GM23338 (cell line): ENCODE measurements around the gene CNNM2.

ENCODE experiments used
- CREB1 ChIP-seq: fragments of 250-450 bp; sonication (Bioruptor Pico); IDR thresholded peaks from 2 replicates; pipeline ENCODE4 v1.5.0; 2020; ENCODE audit warnings: low read depth, mild to moderate bottlenecking, moderate library complexity
- EZH2 ChIP-seq: fragments of 200-600 bp; sonication (generic); IDR thresholded peaks from one replicate; pipeline ENCODE4 v1.8.0; 2017; ENCODE audit warnings: antibody characterized with exemption, mild to moderate bottlenecking, low read depth; ENCODE audit not compliant: unreplicated experiment
- EZH2phosphoT487 ChIP-seq: fragments of 200-600 bp; sonication (generic); IDR thresholded peaks from one replicate; pipeline ENCODE4 v1.8.1; 2018; ENCODE audit warnings: antibody characterized with exemption; ENCODE audit not compliant: unreplicated experiment
- POLR2AphosphoS5 ChIP-seq: IDR thresholded peaks from 2 replicates; pipeline ENCODE4 v1.6.1; 2016; ENCODE audit warnings: antibody characterized with exemption, low read depth
- ZNF114 ChIP-seq: fragments of 250-450 bp; sonication (Bioruptor Pico); IDR thresholded peaks from 2 replicates; pipeline ENCODE4 v1.5.0; 2020; ENCODE audit warnings: mild to moderate bottlenecking, moderate library complexity
- TF ChIP-seq, protein P1 (sequence below), 2 experiments: fragments of 200-600 bp in 1 of 2; sonication (generic) in 1 of 2; conservative IDR thresholded peaks; 2 replicates each; pipeline versions ENCODE4 v1.5.1 to v1.6.1; 2016 to 2017; ENCODE audit warnings: antibody characterized with exemption in 2 of 2, low read depth in 2 of 2, mild to moderate bottlenecking in 2 of 2, moderate library complexity in 1 of 2
- TF ChIP-seq, protein P2 (sequence below): IDR thresholded peaks from one replicate; pipeline ENCODE4 v1.6.1; 2018; ENCODE audit warnings: antibody characterized with exemption; ENCODE audit not compliant: unreplicated experiment

DNA sequence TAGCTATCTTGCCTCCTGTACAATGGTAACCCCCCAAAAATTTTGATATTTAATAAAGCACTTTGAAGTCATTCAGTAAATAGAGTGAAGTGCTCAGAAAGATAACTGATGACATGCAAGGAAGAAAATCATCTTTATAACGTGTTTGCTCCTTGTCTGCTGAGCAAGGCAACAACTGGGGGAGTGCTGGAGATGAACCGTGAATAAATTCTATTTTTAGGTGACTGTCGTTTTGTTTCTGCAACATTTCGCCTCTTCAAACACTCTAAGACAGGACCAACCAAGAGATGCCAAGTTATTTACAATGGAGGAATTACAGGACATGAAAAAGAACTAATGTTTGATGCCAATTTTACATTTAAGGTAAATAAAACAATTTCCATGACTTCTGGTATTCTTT, 39.5 kb upstream of the CNNM2 start:
- TF ChIP-seq, protein P1, sequence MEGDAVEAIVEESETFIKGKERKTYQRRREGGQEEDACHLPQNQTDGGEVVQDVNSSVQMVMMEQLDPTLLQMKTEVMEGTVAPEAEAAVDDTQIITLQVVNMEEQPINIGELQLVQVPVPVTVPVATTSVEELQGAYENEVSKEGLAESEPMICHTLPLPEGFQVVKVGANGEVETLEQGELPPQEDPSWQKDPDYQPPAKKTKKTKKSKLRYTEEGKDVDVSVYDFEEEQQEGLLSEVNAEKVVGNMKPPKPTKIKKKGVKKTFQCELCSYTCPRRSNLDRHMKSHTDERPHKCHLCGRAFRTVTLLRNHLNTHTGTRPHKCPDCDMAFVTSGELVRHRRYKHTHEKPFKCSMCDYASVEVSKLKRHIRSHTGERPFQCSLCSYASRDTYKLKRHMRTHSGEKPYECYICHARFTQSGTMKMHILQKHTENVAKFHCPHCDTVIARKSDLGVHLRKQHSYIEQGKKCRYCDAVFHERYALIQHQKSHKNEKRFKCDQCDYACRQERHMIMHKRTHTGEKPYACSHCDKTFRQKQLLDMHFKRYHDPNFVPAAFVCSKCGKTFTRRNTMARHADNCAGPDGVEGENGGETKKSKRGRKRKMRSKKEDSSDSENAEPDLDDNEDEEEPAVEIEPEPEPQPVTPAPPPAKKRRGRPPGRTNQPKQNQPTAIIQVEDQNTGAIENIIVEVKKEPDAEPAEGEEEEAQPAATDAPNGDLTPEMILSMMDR (conservative IDR thresholded peaks at IDR 0.05; ENCODE audit: low read depth in 2 of 2): no peak
- no peak for TF ChIP-seq EZH2
- TF ChIP-seq POLR2AphosphoS5: no peak
- TF ChIP-seq CREB1 (CRISPR knock-in tag): no peak
- TF ChIP-seq EZH2phosphoT487: no peak
- TF ChIP-seq, protein P2, sequence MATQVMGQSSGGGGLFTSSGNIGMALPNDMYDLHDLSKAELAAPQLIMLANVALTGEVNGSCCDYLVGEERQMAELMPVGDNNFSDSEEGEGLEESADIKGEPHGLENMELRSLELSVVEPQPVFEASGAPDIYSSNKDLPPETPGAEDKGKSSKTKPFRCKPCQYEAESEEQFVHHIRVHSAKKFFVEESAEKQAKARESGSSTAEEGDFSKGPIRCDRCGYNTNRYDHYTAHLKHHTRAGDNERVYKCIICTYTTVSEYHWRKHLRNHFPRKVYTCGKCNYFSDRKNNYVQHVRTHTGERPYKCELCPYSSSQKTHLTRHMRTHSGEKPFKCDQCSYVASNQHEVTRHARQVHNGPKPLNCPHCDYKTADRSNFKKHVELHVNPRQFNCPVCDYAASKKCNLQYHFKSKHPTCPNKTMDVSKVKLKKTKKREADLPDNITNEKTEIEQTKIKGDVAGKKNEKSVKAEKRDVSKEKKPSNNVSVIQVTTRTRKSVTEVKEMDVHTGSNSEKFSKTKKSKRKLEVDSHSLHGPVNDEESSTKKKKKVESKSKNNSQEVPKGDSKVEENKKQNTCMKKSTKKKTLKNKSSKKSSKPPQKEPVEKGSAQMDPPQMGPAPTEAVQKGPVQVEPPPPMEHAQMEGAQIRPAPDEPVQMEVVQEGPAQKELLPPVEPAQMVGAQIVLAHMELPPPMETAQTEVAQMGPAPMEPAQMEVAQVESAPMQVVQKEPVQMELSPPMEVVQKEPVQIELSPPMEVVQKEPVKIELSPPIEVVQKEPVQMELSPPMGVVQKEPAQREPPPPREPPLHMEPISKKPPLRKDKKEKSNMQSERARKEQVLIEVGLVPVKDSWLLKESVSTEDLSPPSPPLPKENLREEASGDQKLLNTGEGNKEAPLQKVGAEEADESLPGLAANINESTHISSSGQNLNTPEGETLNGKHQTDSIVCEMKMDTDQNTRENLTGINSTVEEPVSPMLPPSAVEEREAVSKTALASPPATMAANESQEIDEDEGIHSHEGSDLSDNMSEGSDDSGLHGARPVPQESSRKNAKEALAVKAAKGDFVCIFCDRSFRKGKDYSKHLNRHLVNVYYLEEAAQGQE: no peak
- no peak for TF ChIP-seq ZNF114 (CRISPR knock-in tag)
